ENCODE data around the gene RANBP1. TPM values are rescaled to one million over a fixed set of nuclear protein-coding genes. Genes with fewer than 3 reads are reported as not detected.

RANBP1 gene
- total RNA-seq, 1 donor from 2014 or later: 219 TPM

GRCh38 chr22:20165913-20166312, 50.0 kb downstream of the RANBP1 start:
- Mint-ChIP-seq H3K27me3 (no peaks in the 10 kb centered on the region), H3K4me3 (ENCODE audit: low read depth) (no peak overlapping the region), H3K36me3 (ENCODE audit: insufficient read depth) (no peaks in the 10 kb centered on the region), H3K27ac (no peak overlapping the region), H3K9me3 (ENCODE audit: low read depth) (no peaks in the 10 kb centered on the region), H3K4me1 (ENCODE audit: low read depth) (no peaks in the 10 kb centered on the region)
- no peak for DNase-seq (ENCODE audit: low spot score, unreplicated experiment)
- no peak for TF ChIP-seq CTCF (IDR thresholded peaks at IDR 0.05; ENCODE audit: unreplicated experiment)

- Mint-ChIP-seq H3K36me3 (ENCODE audit: insufficient read depth) (no peaks in the 10 kb centered on the region), H3K9me3 (ENCODE audit: low read depth) (no peaks in the 10 kb centered on the region), H3K4me3 (ENCODE audit: low read depth) (no peak overlapping the region), H3K27me3 (no peaks in the 10 kb centered on the region), H3K27ac (no peak overlapping the region), H3K4me1 (ENCODE audit: low read depth) (no peaks in the 10 kb centered on the region)
- TF ChIP-seq CTCF (IDR thresholded peaks at IDR 0.05; ENCODE audit: unreplicated experiment): no peak
- DNase-seq (ENCODE audit: low spot score, unreplicated experiment): no peak
Observed at GRCh38 chr22:20166703-20167102, 50.8 kb downstream of the RANBP1 start.

- no peaks in the 10 kb centered on the region for H3K4me1 Mint-ChIP-seq (ENCODE audit: low read depth)
- no peaks in the 10 kb centered on the region for H3K27me3 Mint-ChIP-seq
- no peaks in the 10 kb centered on the region for H3K9me3 Mint-ChIP-seq (ENCODE audit: low read depth)
- no peak overlapping the region for H3K27ac Mint-ChIP-seq
- no peak for TF ChIP-seq CTCF (IDR thresholded peaks at IDR 0.05; ENCODE audit: unreplicated experiment)
- H3K36me3 Mint-ChIP-seq (ENCODE audit: insufficient read depth): no peaks in the 10 kb centered on the region
- no peak for DNase-seq (ENCODE audit: low spot score, unreplicated experiment)
- H3K4me3 Mint-ChIP-seq (ENCODE audit: low read depth): no peak overlapping the region
Observed at GRCh38 chr22:20167643-20168322, 51.9 kb downstream of the RANBP1 start.

GRCh38 chr22:20169253-20169822, 53.4 kb downstream of the RANBP1 start:
- DNase-seq (ENCODE audit: low spot score, unreplicated experiment): no peak
- H3K36me3 Mint-ChIP-seq (ENCODE audit: insufficient read depth): no peaks in the 10 kb centered on the region
- H3K9me3 Mint-ChIP-seq (ENCODE audit: low read depth): no peaks in the 10 kb centered on the region
- peaks cover 9% of the 10 kb centered on the region for H3K4me1 Mint-ChIP-seq (ENCODE audit: low read depth)
- no peaks in the 10 kb centered on the region for H3K27me3 Mint-ChIP-seq
- H3K27ac Mint-ChIP-seq: no peak overlapping the region
- no peak overlapping the region for H3K4me3 Mint-ChIP-seq (ENCODE audit: low read depth)
- no peak for TF ChIP-seq CTCF (IDR thresholded peaks at IDR 0.05; ENCODE audit: unreplicated experiment)

- no peak for DNase-seq (ENCODE audit: low spot score, unreplicated experiment)
- Mint-ChIP-seq H3K4me1 (ENCODE audit: low read depth) (peaks cover 12% of the 10 kb centered on the region), H3K36me3 (ENCODE audit: insufficient read depth) (no peaks in the 10 kb centered on the region), H3K27me3 (no peaks in the 10 kb centered on the region), H3K4me3 (ENCODE audit: low read depth) (no peak overlapping the region), H3K27ac (no peak overlapping the region), H3K9me3 (ENCODE audit: low read depth) (no peaks in the 10 kb centered on the region)
- TF ChIP-seq CTCF (IDR thresholded peaks at IDR 0.05; ENCODE audit: unreplicated experiment): no peak
Observed at GRCh38 chr22:20170170-20170569, 54.3 kb downstream of the RANBP1 start.
